Neural progenitor cell (in vitro differentiated cells): ENCODE data around the gene LYRM4. TPM values are rescaled to one million over a fixed set of nuclear protein-coding genes. Genes with fewer than 3 reads are reported as not detected.
"Not testable (repeated sequence)": the region's sequence is repeated elsewhere in the genome, so short reads cannot be mapped to it uniquely, and the experiment has no call there.

Experiments
- DNase-seq: peaks from one replicate; pipeline ENCODE4 v3.0.0-alpha.2; 2016; ENCODE audit warnings: low spot score
- H2AFZ ChIP-seq: fragments of 200-600 bp; sonication (generic); replicated peaks from 2 replicates; pipeline ENCODE4 v1.6.1; 2016; ENCODE audit warnings: antibody characterized with exemption
- H3F3A ChIP-seq: fragments of 200-600 bp; sonication (generic); 2 replicates; pipeline ENCODE4 v1.6.1; 2016; ENCODE audit warnings: antibody characterized with exemption, low read depth
- H3K27ac ChIP-seq: fragments of 200-600 bp; sonication (generic); 2 replicates; pipeline ENCODE4 v1.5.1; 2016; ENCODE audit warnings: mild to moderate bottlenecking
- H3K27me3 ChIP-seq: fragments of 200-600 bp; sonication (generic); 2 replicates; pipeline ENCODE4 v1.6.1; 2016; ENCODE audit warnings: mild to moderate bottlenecking, moderate library complexity
- H3K36me3 ChIP-seq: fragments of 200-600 bp; sonication (generic); 2 replicates; pipeline ENCODE4 v1.5.1; 2016
- H3K4me1 ChIP-seq: fragments of 200-600 bp; sonication (generic); 2 replicates; pipeline ENCODE4 v1.6.1; 2016; ENCODE audit warnings: mixed run types
- H3K4me2 ChIP-seq: fragments of 200-600 bp; sonication (generic); 2 replicates; pipeline ENCODE4 v1.6.1; 2016
- H3K4me3 ChIP-seq: fragments of 200-600 bp; sonication (generic); 2 replicates; pipeline ENCODE4 v1.5.1; 2016
- H3K79me2 ChIP-seq: fragments of 200-600 bp; sonication (generic); 2 replicates; pipeline ENCODE4 v1.6.1; 2016; ENCODE audit warnings: low read depth
- H3K9ac ChIP-seq: fragments of 200-600 bp; sonication (generic); 2 replicates; pipeline ENCODE4 v1.6.1; 2016
- H3K9me3 ChIP-seq: fragments of 200-600 bp; sonication (generic); 2 replicates; pipeline ENCODE4 v1.5.1; 2016; ENCODE audit warnings: low read depth
- H4K20me1 ChIP-seq: fragments of 200-600 bp; sonication (generic); 2 replicates; pipeline ENCODE4 v1.6.1; 2016; ENCODE audit warnings: low read depth
- H3K27ac Mint-ChIP-seq: 3 replicates; pipeline ENCODE4 v1.8.0; 2021; ENCODE audit warnings: mixed read lengths
- H3K27me3 Mint-ChIP-seq: 2 replicates; pipeline ENCODE4 v1.8.0; 2022; ENCODE audit warnings: low read depth, mild to moderate bottlenecking, inconsistent platforms, moderate library complexity, mixed read lengths; ENCODE audit not compliant: insufficient read depth
- H3K36me3 Mint-ChIP-seq: 3 replicates; pipeline ENCODE4 v1.8.0; 2021; ENCODE audit warnings: mixed read lengths
- H3K4me1 Mint-ChIP-seq: 3 replicates; pipeline ENCODE4 v1.8.0; 2021; ENCODE audit warnings: mixed read lengths
- H3K4me3 Mint-ChIP-seq: 3 replicates; pipeline ENCODE4 v1.8.0; 2021; ENCODE audit warnings: mild to moderate bottlenecking, moderate library complexity, mixed read lengths
- H3K9me3 Mint-ChIP-seq: 3 replicates; pipeline ENCODE4 v1.8.0; 2020; ENCODE audit warnings: mixed read lengths
- CTCF ChIP-seq: fragments of 200-600 bp; sonication (generic); IDR thresholded peaks from 2 replicates; pipeline ENCODE4 v1.5.1; 2017; ENCODE audit warnings: antibody characterized with exemption, mild to moderate bottlenecking
- EZH2 ChIP-seq: fragments of 200-600 bp; sonication (generic); IDR thresholded peaks from 2 replicates; pipeline ENCODE4 v1.6.1; 2017; ENCODE audit warnings: antibody characterized with exemption, mild to moderate bottlenecking, moderate library complexity
- EZH2phosphoT487 ChIP-seq: fragments of 200-600 bp; sonication (generic); IDR thresholded peaks from 2 replicates; pipeline ENCODE4 v1.6.1; 2017; ENCODE audit warnings: antibody characterized with exemption
- total RNA-seq: library from RNA; depleted of rRNA; stranded (reverse); fragments of >200 nt; gene quantifications from 2 replicates; pipeline ENCODE4 v1.2.3, GENCODE V29; 2015; ENCODE audit warnings: low replicate concordance

LYRM4 gene
- total RNA-seq, 1 donor from 2014 or later = 23.9 TPM

- no peaks in the 10 kb centered on the region for H3K9me3 ChIP-seq
- no peaks in the 10 kb centered on the region for H3K27me3 Mint-ChIP-seq
Measured at GRCh38 chr6:5122504-5123112, 138.1 kb downstream of the LYRM4 start.

GRCh38 chr6:5121956-5122355 lies 138.8 kb downstream of the LYRM4 start:
- Mint-ChIP-seq H3K27me3 (no peaks in the 10 kb centered on the region), H3K4me3 (no peak overlapping the region)
- H3K4me1 ChIP-seq = no peaks in the 10 kb centered on the region

More at GRCh38 chr6:5122504-5123112, 138.1 kb downstream of the LYRM4 start:
- Histone ChIP-seq H4K20me1 (no peaks in the 10 kb centered on the region), H3K27ac (no peak overlapping the region), H3F3A (no peaks in the 10 kb centered on the region), H3K9ac (no peak overlapping the region), H3K4me1 (no peaks in the 10 kb centered on the region), H3K27me3 (no peaks in the 10 kb centered on the region), H3K4me2 (no peak overlapping the region), H3K79me2 (no peaks in the 10 kb centered on the region), H3K36me3 (no peaks in the 10 kb centered on the region), H3K4me3 (no peak overlapping the region), H2AFZ (no peak overlapping the region)
- Mint-ChIP-seq H3K4me1 (peaks cover 3% of the 10 kb centered on the region), H3K9me3 (no peaks in the 10 kb centered on the region), H3K36me3 (no peaks in the 10 kb centered on the region), H3K27ac (no peak overlapping the region), H3K4me3 (no peak overlapping the region)
- TF ChIP-seq CTCF (no peak), EZH2 (no peak), EZH2phosphoT487 (no peak)
- no peak for DNase-seq

GRCh38 chr6:5121479-5121878 lies 139.3 kb downstream of the LYRM4 start:
- Histone ChIP-seq H3K4me1 (no peaks in the 10 kb centered on the region), H3F3A (no peaks in the 10 kb centered on the region), H3K27ac (no peak overlapping the region), H3K27me3 (no peaks in the 10 kb centered on the region), H3K79me2 (no peaks in the 10 kb centered on the region), H3K4me3 (no peak overlapping the region), H3K4me2 (no peak overlapping the region), H3K9ac (no peak overlapping the region), H4K20me1 (no peaks in the 10 kb centered on the region), H3K36me3 (no peaks in the 10 kb centered on the region), H3K9me3 (no peaks in the 10 kb centered on the region), H2AFZ (no peak overlapping the region)
- no peak for DNase-seq
- H3K36me3 Mint-ChIP-seq = no peaks in the 10 kb centered on the region
- H3K4me3 Mint-ChIP-seq = no peak overlapping the region
- peak overlapping the region; percentile 60 for H3K27ac Mint-ChIP-seq
- TF ChIP-seq EZH2 (no peak), CTCF (no peak), EZH2phosphoT487 (no peak)
- peaks cover 3% of the 10 kb centered on the region for H3K4me1 Mint-ChIP-seq
- no peaks in the 10 kb centered on the region for H3K27me3 Mint-ChIP-seq
- no peaks in the 10 kb centered on the region for H3K9me3 Mint-ChIP-seq

More at GRCh38 chr6:5121956-5122355, 138.8 kb downstream of the LYRM4 start:
- H3K9ac ChIP-seq = no peak overlapping the region
- no peak overlapping the region for H3K27ac ChIP-seq
- H4K20me1 ChIP-seq = no peaks in the 10 kb centered on the region
- no peak overlapping the region for H2AFZ ChIP-seq
- Mint-ChIP-seq H3K27ac (no peak overlapping the region), H3K9me3 (no peaks in the 10 kb centered on the region), H3K4me1 (peaks cover 3% of the 10 kb centered on the region), H3K36me3 (no peaks in the 10 kb centered on the region)
- DNase-seq = no peak
- H3K4me3 ChIP-seq = no peak overlapping the region
- no peaks in the 10 kb centered on the region for H3F3A ChIP-seq
- no peaks in the 10 kb centered on the region for H3K36me3 ChIP-seq
- no peaks in the 10 kb centered on the region for H3K79me2 ChIP-seq
- H3K4me2 ChIP-seq = no peak overlapping the region
- no peak for TF ChIP-seq CTCF
- TF ChIP-seq EZH2 = no peak
- no peak for TF ChIP-seq EZH2phosphoT487
- H3K9me3 ChIP-seq = no peaks in the 10 kb centered on the region
- H3K27me3 ChIP-seq = no peaks in the 10 kb centered on the region

- H3F3A ChIP-seq, H3K4me1 ChIP-seq, H3K27ac Mint-ChIP-seq, H3K36me3 ChIP-seq, H3K4me1 Mint-ChIP-seq, H4K20me1 ChIP-seq, H2AFZ ChIP-seq, H3K9me3 Mint-ChIP-seq, H3K4me2 ChIP-seq, H3K27ac ChIP-seq, H3K4me3 ChIP-seq, H3K79me2 ChIP-seq, H3K27me3 Mint-ChIP-seq, H3K9ac ChIP-seq, H3K9me3 ChIP-seq, DNase-seq, H3K4me3 Mint-ChIP-seq, H3K36me3 Mint-ChIP-seq, H3K27me3 ChIP-seq: not testable (repeated sequence)
Measured at GRCh38 chr6:5120543-5120942, 140.2 kb downstream of the LYRM4 start.
